Raji (cell line): Measurements from ENCODE around the gene C15orf61.

ENCODE experiments used
- POLR2A ChIP-seq: IDR thresholded peaks from 2 replicates; pipeline ENCODE4 v1.6.1; 2011; ENCODE audit warnings: low read depth, low read length, control low read depth; ENCODE audit not compliant: insufficient read depth

The C15orf61 gene

GRCh38 chr15:67509918-67510317 is 11.0 kb upstream of the C15orf61 start:
- TF ChIP-seq POLR2A = no peak

DNA sequence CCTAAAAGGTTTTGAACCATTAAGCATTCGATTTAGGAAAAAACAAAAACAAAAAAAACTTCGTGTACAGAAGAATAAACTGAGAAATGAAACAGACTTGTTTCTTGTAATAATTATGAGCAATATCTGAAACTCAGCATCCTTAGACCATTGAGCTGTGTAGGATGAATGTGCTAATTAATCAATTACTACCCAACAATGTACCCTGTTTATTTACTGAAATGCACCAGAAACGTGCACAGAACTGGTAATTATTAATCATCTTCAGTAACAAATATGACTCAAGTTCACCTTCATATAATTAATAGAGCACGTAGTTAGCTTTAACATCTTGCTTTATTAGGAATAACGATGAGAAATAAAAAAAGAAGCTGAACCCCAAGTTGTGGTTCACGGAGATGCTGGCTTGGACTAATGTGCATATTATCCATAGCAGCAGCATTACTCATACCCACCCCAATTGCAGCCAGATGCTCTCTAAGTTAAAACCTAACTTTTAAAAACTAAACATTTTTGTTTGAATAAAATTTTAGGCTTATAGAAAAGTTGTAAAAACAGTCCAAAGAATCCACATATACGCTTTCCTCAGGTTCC is 10.2 kb upstream of the C15orf61 start:
- no peak for TF ChIP-seq POLR2A

- no peak for TF ChIP-seq POLR2A
These were observed 9.3 kb upstream of the C15orf61 start for GRCh38 chr15:67511606-67512005.

DNA sequence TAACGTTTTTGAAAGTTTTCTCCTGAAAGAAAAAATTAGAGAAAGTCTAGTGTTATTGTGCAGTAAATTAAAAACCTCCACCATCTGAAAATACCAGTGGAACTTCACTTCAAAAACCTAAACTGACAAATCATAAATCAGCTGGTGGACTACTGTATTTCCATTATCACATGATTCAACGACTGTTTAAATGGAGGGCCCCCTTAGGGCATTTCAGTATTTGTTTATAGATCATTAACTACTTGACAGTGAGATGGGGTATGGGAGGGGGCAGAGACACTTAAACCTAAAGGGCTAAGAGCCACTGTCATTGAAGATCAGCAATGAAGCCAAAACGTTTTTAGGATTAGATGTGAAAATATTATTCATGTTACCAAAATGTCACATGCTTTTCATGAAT is 8.8 kb upstream of the C15orf61 start:
- TF ChIP-seq POLR2A = no peak

- no peak for TF ChIP-seq POLR2A
These were observed 7.8 kb upstream of the C15orf61 start for GRCh38 chr15:67512933-67513714.

DNA sequence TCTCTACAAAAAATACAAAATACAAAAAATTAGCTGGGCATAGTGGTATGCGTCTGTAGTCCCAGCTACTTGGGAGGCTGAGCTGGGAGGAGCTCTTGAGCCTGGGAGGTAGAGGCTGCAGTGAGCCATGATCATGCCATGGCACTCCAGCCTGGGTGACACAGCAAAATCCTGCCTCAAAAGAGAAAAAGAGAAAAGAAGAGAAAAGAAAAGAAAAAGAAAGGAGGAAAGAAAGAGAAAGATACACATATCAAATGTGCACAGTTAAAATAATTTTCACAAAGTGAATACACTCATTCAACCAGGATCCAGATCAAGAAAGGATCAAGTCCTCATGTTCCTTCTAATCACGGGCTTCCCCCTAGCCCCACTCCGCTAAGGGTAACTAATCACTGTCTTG is 5.8 kb upstream of the C15orf61 start:
- TF ChIP-seq POLR2A = no peak

- TF ChIP-seq POLR2A = no peak
These were observed 5.4 kb upstream of the C15orf61 start for GRCh38 chr15:67515557-67515956.

- TF ChIP-seq POLR2A = no peak
These were observed 456 bp upstream of the C15orf61 start for GRCh38 chr15:67520321-67521028.

- TF ChIP-seq POLR2A = no peak
These were observed 1.0 kb downstream of the C15orf61 start for GRCh38 chr15:67521783-67522568.

- TF ChIP-seq POLR2A = no peak
These were observed 2.4 kb downstream of the C15orf61 start for GRCh38 chr15:67523330-67523729.

DNA sequence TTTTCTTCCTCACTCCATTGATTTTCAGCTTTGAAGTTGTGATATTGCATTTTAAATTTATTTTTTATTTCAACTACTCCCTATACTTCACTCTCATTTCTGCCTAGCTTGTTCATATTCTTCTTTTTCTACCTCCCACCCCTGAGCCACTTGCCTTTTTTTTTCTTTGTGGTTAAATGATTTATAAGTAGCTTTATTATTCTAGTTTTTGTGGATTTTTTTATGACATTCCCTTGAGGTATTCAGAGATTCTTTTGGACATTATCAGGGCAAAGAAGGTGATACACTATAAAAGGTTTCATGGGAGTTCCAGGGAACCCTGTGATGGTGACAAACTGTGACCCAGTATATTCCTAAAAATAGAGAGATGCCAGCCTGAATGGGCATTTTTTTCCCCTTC is 3.3 kb downstream of the C15orf61 start:
- no peak for TF ChIP-seq POLR2A

GRCh38 chr15:67528513-67528912 is 7.6 kb downstream of the C15orf61 start:
- no peak for TF ChIP-seq POLR2A

DNA sequence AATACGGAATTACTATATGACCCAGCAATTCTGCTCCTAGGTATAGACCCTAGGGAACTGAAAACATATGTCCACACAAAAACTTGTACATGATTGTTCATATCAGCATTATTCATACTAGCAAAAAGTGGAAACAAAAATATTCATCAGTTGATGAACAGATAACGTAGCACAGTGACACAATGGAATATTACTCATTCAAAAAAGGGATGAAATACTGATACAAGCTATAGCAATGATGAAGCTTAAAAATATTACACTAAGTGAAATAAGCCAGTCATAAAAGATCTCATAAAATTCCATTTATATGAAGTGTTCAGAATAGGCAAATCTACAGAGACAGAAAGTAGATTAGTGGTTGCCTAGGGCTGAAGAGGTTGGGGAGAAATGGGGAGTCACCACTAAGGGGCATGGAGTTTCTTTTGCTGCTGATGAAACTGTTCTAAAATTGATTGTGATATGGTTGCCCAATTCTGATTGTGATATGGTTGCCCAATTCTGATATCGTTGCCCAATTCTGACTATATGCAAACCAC is 10.5 kb downstream of the C15orf61 start:
- no peak for TF ChIP-seq POLR2A

DNA sequence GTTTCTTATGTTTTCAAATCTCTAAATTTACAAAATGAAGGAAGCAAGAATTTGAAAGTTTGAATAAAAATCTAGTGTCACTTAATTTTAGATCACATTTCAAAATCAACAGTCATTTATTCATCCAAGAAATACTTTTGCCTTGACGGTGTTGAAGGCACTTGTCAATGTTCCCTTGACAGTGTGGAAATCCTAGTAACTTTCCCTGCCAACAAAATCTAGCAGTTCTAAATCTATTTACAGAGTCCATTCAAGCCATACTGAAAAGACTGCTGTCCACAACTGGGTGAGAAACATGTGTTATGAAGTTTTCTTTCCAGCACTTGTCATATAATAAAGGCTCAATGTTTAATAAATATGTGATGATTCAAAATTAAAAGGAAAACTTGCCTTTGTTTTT is 12.9 kb downstream of the C15orf61 start:
- TF ChIP-seq POLR2A = no peak

- no peak for TF ChIP-seq POLR2A
These were observed 13.4 kb downstream of the C15orf61 start for GRCh38 chr15:67534360-67534759.
